H9 (cell line): ENCODE results near the gene PPARG. TPM values are rescaled to one million over a fixed set of nuclear protein-coding genes. Genes with fewer than 3 reads are reported as not detected.

Source experiments
- DNase-seq: peaks from one replicate; pipeline ENCODE4 v3.0.0-alpha.2; 2017
- H2AFZ ChIP-seq: one replicate; pipeline ENCODE4 v1.6.1; 2013; ENCODE audit warnings: mild to moderate bottlenecking, low read length, control low read depth, moderate library complexity
- H2AK5ac ChIP-seq: 2 replicates; pipeline ENCODE4 v1.6.1; 2013; ENCODE audit warnings: low read length, control low read depth, mixed read lengths; ENCODE audit not compliant: insufficient read length
- H2BK120ac ChIP-seq: one replicate; pipeline ENCODE4 v1.6.1; 2013; ENCODE audit warnings: low read depth, mild to moderate bottlenecking, low read length, control low read depth, inconsistent platforms; ENCODE audit not compliant: poor library complexity, severe bottlenecking
- H2BK12ac ChIP-seq: 2 replicates; pipeline ENCODE4 v1.6.1; 2013; ENCODE audit warnings: low read length, control low read depth, mixed read lengths, low read depth; ENCODE audit not compliant: insufficient read length
- H2BK15ac ChIP-seq: 2 replicates; pipeline ENCODE4 v1.6.1; 2013; ENCODE audit warnings: low read depth, low read length, control low read depth
- H2BK20ac ChIP-seq: one replicate; pipeline ENCODE4 v1.6.1; 2013; ENCODE audit warnings: low read depth, mild to moderate bottlenecking, low read length, control low read depth, inconsistent platforms; ENCODE audit not compliant: poor library complexity, severe bottlenecking
- H2BK5ac ChIP-seq: 2 replicates; pipeline ENCODE4 v1.6.1; 2013; ENCODE audit warnings: low read length, control low read depth, mixed read lengths; ENCODE audit not compliant: insufficient read length
- H3K14ac ChIP-seq: 2 replicates; pipeline ENCODE4 v1.6.1; 2013; ENCODE audit warnings: low read length, control low read depth; ENCODE audit not compliant: insufficient read depth
- H3K18ac ChIP-seq: 2 replicates; pipeline ENCODE4 v1.6.1; 2013; ENCODE audit warnings: low read depth, mild to moderate bottlenecking, mixed read lengths, low read length, control low read depth; ENCODE audit not compliant: insufficient read length
- H3K23ac ChIP-seq: 2 replicates; pipeline ENCODE4 v1.6.1; 2013; ENCODE audit warnings: low read length, control low read depth, mixed read lengths, low read depth; ENCODE audit not compliant: insufficient read length
- H3K23me2 ChIP-seq: 2 replicates; pipeline ENCODE4 v1.6.1; 2013; ENCODE audit warnings: low read depth, mild to moderate bottlenecking, mixed read lengths, low read length, control low read depth; ENCODE audit not compliant: insufficient read length, poor library complexity, severe bottlenecking
- H3K27ac ChIP-seq: 2 replicates; pipeline ENCODE4 v1.5.1; 2013; ENCODE audit warnings: low read length, control low read depth, mixed read lengths, low read depth; ENCODE audit not compliant: insufficient read length
- H3K27me3 ChIP-seq: 2 replicates; pipeline ENCODE4 v1.6.1; 2013; ENCODE audit warnings: low read length, control low read depth, inconsistent platforms; ENCODE audit not compliant: insufficient read depth
- H3K4ac ChIP-seq: 2 replicates; pipeline ENCODE4 v1.6.1; 2013; ENCODE audit warnings: low read depth, mild to moderate bottlenecking, control low read depth, inconsistent platforms, low read length, moderate library complexity
- H3K4me1 ChIP-seq: 2 replicates; pipeline ENCODE4 v1.6.1; 2013; ENCODE audit warnings: low read length, control low read depth, inconsistent platforms; ENCODE audit not compliant: insufficient read depth
- H3K4me2 ChIP-seq: 2 replicates; pipeline ENCODE4 v1.6.1; 2013; ENCODE audit warnings: low read length, control low read depth, mixed read lengths; ENCODE audit not compliant: insufficient read length, insufficient read depth
- H3K56ac ChIP-seq: 2 replicates; pipeline ENCODE4 v1.6.1; 2013; ENCODE audit warnings: low read depth, mild to moderate bottlenecking, mixed read lengths, low read length, control low read depth; ENCODE audit not compliant: insufficient read length
- H3K79me1 ChIP-seq: 2 replicates; pipeline ENCODE4 v1.6.1; 2013; ENCODE audit warnings: low read depth, mild to moderate bottlenecking, moderate library complexity, low read length, control low read depth, inconsistent platforms; ENCODE audit not compliant: insufficient read depth, poor library complexity, severe bottlenecking
- H3K79me2 ChIP-seq: 2 replicates; pipeline ENCODE4 v1.6.1; 2013; ENCODE audit warnings: low read length, control low read depth, inconsistent platforms; ENCODE audit not compliant: insufficient read depth
- H3K9ac ChIP-seq: 2 replicates; pipeline ENCODE4 v1.6.1; 2013; ENCODE audit warnings: low read length, control low read depth, mixed read lengths; ENCODE audit not compliant: insufficient read length; ENCODE audit errors: extremely low read depth
- H3K9me3 ChIP-seq: one replicate; pipeline ENCODE4 v1.6.1; 2013; ENCODE audit warnings: low read depth, low read length, inconsistent platforms; ENCODE audit not compliant: control insufficient read depth
- H3T11ph ChIP-seq: one replicate; pipeline ENCODE4 v1.6.1; 2013; ENCODE audit warnings: mild to moderate bottlenecking, low read length, control low read depth, inconsistent platforms
- H4K20me1 ChIP-seq: one replicate; pipeline ENCODE4 v1.6.1; 2013; ENCODE audit not compliant: control insufficient read depth, insufficient read length, insufficient read depth
- H4K5ac ChIP-seq: 2 replicates; pipeline ENCODE4 v1.6.1; 2013; ENCODE audit warnings: low read depth, mild to moderate bottlenecking, mixed read lengths, low read length, control low read depth; ENCODE audit not compliant: insufficient read length
- H4K8ac ChIP-seq: replicated peaks from 2 replicates; pipeline ENCODE4 v1.6.1; 2013; ENCODE audit warnings: low read length, control low read depth, mixed read lengths, low read depth; ENCODE audit not compliant: insufficient read length
- H4K91ac ChIP-seq: 2 replicates; pipeline ENCODE4 v1.6.1; 2013; ENCODE audit warnings: low read depth, mild to moderate bottlenecking, moderate library complexity, mixed read lengths, low read length, control low read depth; ENCODE audit not compliant: insufficient read length
- H3K27ac Mint-ChIP-seq, 3 experiments: 2 replicates in 2 of 3; 3 replicates in 1 of 3; pipeline ENCODE4 v1.8.0; 2020 to 2021; ENCODE audit warnings: mixed read lengths in 3 of 3, mild to moderate bottlenecking in 1 of 3, moderate library complexity in 1 of 3
- H3K27me3 Mint-ChIP-seq: 2 replicates; pipeline ENCODE4 v1.8.0; 2021; ENCODE audit warnings: low read depth, mild to moderate bottlenecking, moderate library complexity, mixed read lengths
- H3K36me3 Mint-ChIP-seq, 3 experiments: 2 replicates in 2 of 3; 3 replicates in 1 of 3; pipeline ENCODE4 v1.8.0; 2020 to 2021; ENCODE audit warnings: low read depth in 3 of 3, mixed read lengths in 3 of 3; ENCODE audit not compliant: insufficient read depth in 1 of 3
- H3K4me1 Mint-ChIP-seq, 2 experiments: 2 replicates each; pipeline ENCODE4 v1.8.0; 2020; ENCODE audit warnings: mixed read lengths in 2 of 2
- H3K4me3 Mint-ChIP-seq, 2 experiments: 2 replicates in 1 of 2; 3 replicates in 1 of 2; pipeline ENCODE4 v1.8.0; 2020 to 2021; ENCODE audit warnings: mild to moderate bottlenecking in 2 of 2, mixed read lengths in 2 of 2, moderate library complexity in 1 of 2
- H3K9me3 Mint-ChIP-seq, 2 experiments: 2 replicates in 1 of 2; 3 replicates in 1 of 2; pipeline ENCODE4 v1.8.0; 2020; ENCODE audit warnings: mild to moderate bottlenecking in 2 of 2, mixed read lengths in 2 of 2, moderate library complexity in 1 of 2
- CTCF ChIP-seq: fragments of 200-600 bp; sonication (generic); conservative IDR thresholded peaks from 3 replicates; pipeline ENCODE4 v1.8.0; 2021; ENCODE audit warnings: antibody characterized with exemption, mild to moderate bottlenecking
- WGBS: extraction: QIAGEN DNeasy Blood & Tissue Kit; methylation state at CpG from one replicate; pipeline ENCODE4 v1.1.7; 2013; ENCODE audit warnings: missing lambda C conversion rate, low lambda C conversion rate, mixed read lengths; ENCODE audit not compliant: insufficient read length; ENCODE audit errors: extremely low coverage; 5-methylcytosine and 5-hydroxymethylcytosine counted together
- total RNA-seq: library from RNA; stranded (reverse); gene quantifications from 2 replicates; pipeline ENCODE4 v1.2.1, GENCODE V29; 2021

Gene PPARG
- total RNA-seq, 1 experiment from 2014 or later = 0.42 TPM

GRCh38 chr3:12313519-12313918 is 24.6 kb downstream of the PPARG start:
- no peaks in the 10 kb centered on the region for H3K27me3 ChIP-seq
- H3K4me3 Mint-ChIP-seq = no peak overlapping the region

More at GRCh38 chr3:12313519-12313918, 24.6 kb downstream of the PPARG start:
- H3K9me3 Mint-ChIP-seq = no peaks in the 10 kb centered on the region
- H4K8ac ChIP-seq = no peak overlapping the region
- no peak overlapping the region for H3T11ph ChIP-seq
- H3K56ac ChIP-seq = no peak overlapping the region
- no peaks in the 10 kb centered on the region for H4K20me1 ChIP-seq
- H3K4ac ChIP-seq = no peak overlapping the region
- H3K79me1 ChIP-seq = no peaks in the 10 kb centered on the region
- no peak overlapping the region for H3K18ac ChIP-seq
- H3K4me2 ChIP-seq = no peak overlapping the region
- no peaks in the 10 kb centered on the region for H3K36me3 Mint-ChIP-seq
- no peak overlapping the region for H2BK5ac ChIP-seq
- no peak overlapping the region for H2BK20ac ChIP-seq
- no peak overlapping the region for H3K23ac ChIP-seq
- no CpG with 5 or more reads among the region's 2 CpGs for WGBS
- H3K23me2 ChIP-seq = no peaks in the 10 kb centered on the region
- no peak overlapping the region for H2AK5ac ChIP-seq
- H3K27ac ChIP-seq = no peak overlapping the region
- no peak overlapping the region for H2BK120ac ChIP-seq
- no peaks in the 10 kb centered on the region for H3K79me2 ChIP-seq
- H2BK12ac ChIP-seq = no peak overlapping the region
- H2AFZ ChIP-seq = no peak overlapping the region
- no peak; the same call in 2 of the 3 replicates for TF ChIP-seq CTCF
- H3K9ac ChIP-seq = no peak overlapping the region
- no peak overlapping the region for H4K91ac ChIP-seq
- no peak overlapping the region for H3K14ac ChIP-seq
- H3K27me3 Mint-ChIP-seq = peaks cover 10% of the 10 kb centered on the region
- no peak for DNase-seq
- H4K5ac ChIP-seq = no peak overlapping the region
- no peak overlapping the region for H3K27ac Mint-ChIP-seq
- H2BK15ac ChIP-seq = no peak overlapping the region
- H3K4me1 ChIP-seq = no peaks in the 10 kb centered on the region
- H3K4me1 Mint-ChIP-seq = no peaks in the 10 kb centered on the region
- no peaks in the 10 kb centered on the region for H3K9me3 ChIP-seq
